Kidney epithelial cell (primary cell): Measurements from ENCODE around the gene TMEM81. TPM values are rescaled to one million over a fixed set of nuclear protein-coding genes. Genes with fewer than 3 reads are reported as not detected.

Experiments used
- DNase-seq: peaks from one replicate; pipeline ENCODE4 v3.0.0-alpha.2; 2010; ENCODE audit warnings: low read depth
- H3K27me3 ChIP-seq: 2 replicates; pipeline ENCODE4 v1.6.0; 2011; ENCODE audit warnings: low read length; ENCODE audit not compliant: control insufficient read depth, insufficient read depth
- H3K36me3 ChIP-seq: 2 replicates; pipeline ENCODE4 v1.5.1; 2011; ENCODE audit warnings: low read length; ENCODE audit not compliant: control insufficient read depth, insufficient read depth
- H3K4me3 ChIP-seq: 2 replicates; pipeline ENCODE4 v1.5.1; 2011; ENCODE audit warnings: low read depth, mild to moderate bottlenecking, control low read depth, low read length
- total RNA-seq: library from RNA; depleted of rRNA; stranded (reverse); fragments of >200 nt; gene quantifications from 2 replicates; pipeline ENCODE4 v1.2.3, GENCODE V29; 2015
- TF ChIP-seq, protein P1 (sequence below): IDR thresholded peaks from 2 replicates; pipeline ENCODE4 v1.5.1; 2011; ENCODE audit warnings: mild to moderate bottlenecking, moderate library complexity, low read length, control low read depth, inconsistent platforms; ENCODE audit not compliant: insufficient read depth, poor library complexity, severe bottlenecking

Gene TMEM81
- total RNA-seq, 1 donor from 2014 or later, result 3.0 TPM

DNA sequence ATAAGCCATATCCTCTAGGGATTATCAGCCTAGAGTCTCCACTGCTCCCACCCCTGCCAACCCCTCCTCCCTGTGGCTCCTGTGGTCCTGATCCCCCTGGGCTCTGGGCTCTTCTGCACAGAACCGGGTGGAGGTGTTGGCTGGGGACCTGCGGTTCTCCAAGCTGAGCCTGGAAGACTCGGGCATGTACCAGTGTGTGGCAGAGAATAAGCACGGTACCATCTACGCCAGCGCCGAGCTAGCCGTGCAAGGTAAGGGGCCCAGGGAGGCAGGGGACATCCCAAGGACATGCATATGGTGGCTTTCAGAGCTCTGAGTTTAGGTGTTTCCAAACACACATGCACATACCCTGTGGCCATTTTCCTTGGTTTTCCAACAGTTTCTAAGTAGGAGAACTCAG lies 21.9 kb downstream of the TMEM81 start:
- Histone ChIP-seq H3K36me3 (no peaks in the 10 kb centered on the region), H3K27me3 (peaks cover 8% of the 10 kb centered on the region), H3K4me3 (no peak overlapping the region)
- DNase-seq, result no peak
- TF ChIP-seq, protein P1, sequence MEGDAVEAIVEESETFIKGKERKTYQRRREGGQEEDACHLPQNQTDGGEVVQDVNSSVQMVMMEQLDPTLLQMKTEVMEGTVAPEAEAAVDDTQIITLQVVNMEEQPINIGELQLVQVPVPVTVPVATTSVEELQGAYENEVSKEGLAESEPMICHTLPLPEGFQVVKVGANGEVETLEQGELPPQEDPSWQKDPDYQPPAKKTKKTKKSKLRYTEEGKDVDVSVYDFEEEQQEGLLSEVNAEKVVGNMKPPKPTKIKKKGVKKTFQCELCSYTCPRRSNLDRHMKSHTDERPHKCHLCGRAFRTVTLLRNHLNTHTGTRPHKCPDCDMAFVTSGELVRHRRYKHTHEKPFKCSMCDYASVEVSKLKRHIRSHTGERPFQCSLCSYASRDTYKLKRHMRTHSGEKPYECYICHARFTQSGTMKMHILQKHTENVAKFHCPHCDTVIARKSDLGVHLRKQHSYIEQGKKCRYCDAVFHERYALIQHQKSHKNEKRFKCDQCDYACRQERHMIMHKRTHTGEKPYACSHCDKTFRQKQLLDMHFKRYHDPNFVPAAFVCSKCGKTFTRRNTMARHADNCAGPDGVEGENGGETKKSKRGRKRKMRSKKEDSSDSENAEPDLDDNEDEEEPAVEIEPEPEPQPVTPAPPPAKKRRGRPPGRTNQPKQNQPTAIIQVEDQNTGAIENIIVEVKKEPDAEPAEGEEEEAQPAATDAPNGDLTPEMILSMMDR, result no peak

DNA sequence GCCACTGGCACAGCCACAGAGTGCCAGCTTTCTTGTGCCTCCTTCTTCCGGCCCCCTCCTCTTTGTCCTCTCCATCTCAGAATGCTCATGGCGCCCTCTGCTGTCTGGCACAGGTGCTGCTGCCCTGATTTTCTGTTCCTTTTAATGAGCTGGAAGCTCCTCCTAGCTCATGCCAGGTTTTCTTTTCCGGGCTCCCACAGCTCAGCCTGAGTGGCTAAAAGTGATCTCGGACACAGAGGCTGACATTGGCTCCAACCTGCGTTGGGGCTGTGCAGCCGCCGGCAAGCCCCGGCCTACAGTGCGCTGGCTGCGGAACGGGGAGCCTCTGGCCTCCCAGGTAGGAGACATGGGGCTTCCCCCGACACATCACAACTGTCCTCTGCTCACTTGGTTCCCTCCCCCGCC lies 22.6 kb downstream of the TMEM81 start:
- Histone ChIP-seq H3K27me3 (peaks cover 12% of the 10 kb centered on the region), H3K36me3 (no peaks in the 10 kb centered on the region), H3K4me3 (no peak overlapping the region)
- TF ChIP-seq, protein P1, result peak; percentile 91
- peak; percentile 23 for DNase-seq

- no peak overlapping the region for H3K4me3 ChIP-seq
- no peaks in the 10 kb centered on the region for H3K36me3 ChIP-seq
- TF ChIP-seq, protein P1, result no peak
- H3K27me3 ChIP-seq, result peaks cover 13% of the 10 kb centered on the region
- no peak for DNase-seq
Observed at GRCh38 chr1:205061227-205061626, 23.0 kb downstream of the TMEM81 start.

- no peak overlapping the region for H3K4me3 ChIP-seq
Observed at GRCh38 chr1:205060746-205061145, 23.5 kb downstream of the TMEM81 start.

GRCh38 chr1:205059660-205060059 lies 24.6 kb downstream of the TMEM81 start:
- Histone ChIP-seq H3K4me3 (no peak overlapping the region), H3K27me3 (peaks cover 15% of the 10 kb centered on the region), H3K36me3 (no peaks in the 10 kb centered on the region)
- TF ChIP-seq, protein P1, result no peak
- no peak for DNase-seq

More at GRCh38 chr1:205060746-205061145, 23.5 kb downstream of the TMEM81 start:
- no peak for DNase-seq
- Histone ChIP-seq H3K36me3 (no peaks in the 10 kb centered on the region), H3K27me3 (peaks cover 13% of the 10 kb centered on the region)
- TF ChIP-seq, protein P1, result no peak

- TF ChIP-seq, protein P1, result no peak
- Histone ChIP-seq H3K4me3 (no peak overlapping the region), H3K27me3 (peaks cover 20% of the 10 kb centered on the region), H3K36me3 (no peaks in the 10 kb centered on the region)
- no peak for DNase-seq
Observed at GRCh38 chr1:205058853-205059252, 25.4 kb downstream of the TMEM81 start.
